HCEC 1CT (cell line): ENCODE results near the gene KCNIP4.

Experiments
- DNase-seq: peaks from one replicate; pipeline ENCODE4 v3.0.0-alpha.2; 2017

Gene KCNIP4

GRCh38 chr4:21139327-21139726 lies 809.2 kb downstream of the KCNIP4 start:
- DNase-seq, result no peak

- no peak for DNase-seq
Observed at GRCh38 chr4:21136051-21136630, 812.4 kb downstream of the KCNIP4 start.

GRCh38 chr4:21134994-21135393 lies 813.6 kb downstream of the KCNIP4 start:
- no peak for DNase-seq

GRCh38 chr4:21130606-21131005 lies 818.0 kb downstream of the KCNIP4 start:
- DNase-seq, result no peak

- DNase-seq, result no peak
Observed at GRCh38 chr4:21126014-21126512, 822.5 kb downstream of the KCNIP4 start.

GRCh38 chr4:21118301-21118700 lies 830.3 kb downstream of the KCNIP4 start:
- no peak for DNase-seq

- DNase-seq, result no peak
Observed at GRCh38 chr4:21117541-21118180, 830.9 kb downstream of the KCNIP4 start.

- DNase-seq, result no peak
Observed at GRCh38 chr4:21113496-21114223, 834.9 kb downstream of the KCNIP4 start.

GRCh38 chr4:21102667-21103066 lies 845.9 kb downstream of the KCNIP4 start:
- DNase-seq, result no peak

- no peak for DNase-seq
Observed at GRCh38 chr4:21097865-21098264, 850.7 kb downstream of the KCNIP4 start.

- DNase-seq, result no peak
Observed at GRCh38 chr4:21097026-21097425, 851.5 kb downstream of the KCNIP4 start.

GRCh38 chr4:21092531-21092930 lies 856.0 kb downstream of the KCNIP4 start:
- no peak for DNase-seq

GRCh38 chr4:21090094-21090666 lies 858.4 kb downstream of the KCNIP4 start:
- DNase-seq, result no peak

GRCh38 chr4:21083413-21083812 lies 865.2 kb downstream of the KCNIP4 start:
- no peak for DNase-seq

- DNase-seq, result no peak
Observed at GRCh38 chr4:21077967-21078366, 870.6 kb downstream of the KCNIP4 start.

GRCh38 chr4:21067351-21067750 lies 881.2 kb downstream of the KCNIP4 start:
- no peak for DNase-seq

- no peak for DNase-seq
Observed at GRCh38 chr4:21061902-21062301, 886.7 kb downstream of the KCNIP4 start.

- no peak for DNase-seq
Observed at GRCh38 chr4:21046141-21046540, 902.4 kb downstream of the KCNIP4 start.

GRCh38 chr4:21045119-21045518 lies 903.5 kb downstream of the KCNIP4 start:
- DNase-seq, result no peak

GRCh38 chr4:21041708-21042107 lies 906.9 kb downstream of the KCNIP4 start:
- DNase-seq, result no peak

- DNase-seq, result no peak
Observed at GRCh38 chr4:21034728-21035127, 913.8 kb downstream of the KCNIP4 start.

GRCh38 chr4:21032089-21032645 lies 916.4 kb downstream of the KCNIP4 start:
- no peak for DNase-seq

GRCh38 chr4:21018817-21019216 lies 929.8 kb downstream of the KCNIP4 start:
- DNase-seq, result no peak
